Right ventricle myocardium superior (tissue), 1 donor: ENCODE results near the gene AHNAK2. TPM values are rescaled to one million over a fixed set of nuclear protein-coding genes. Genes with fewer than 3 reads are reported as not detected.
A peak's percentile ranks its signal among the peaks of the same experiment; 100 is the strongest.
"Not testable (repeated sequence)": the region's sequence is repeated elsewhere in the genome, so short reads cannot be mapped to it uniquely, and the experiment has no call there.

Experiments used
- ATAC-seq: fragments of 200-7000 bp; cut with Tn5 transposase; one replicate; pipeline ENCODE4 v1.9.1; 2020; ENCODE audit warnings: mild to moderate bottlenecking; ENCODE audit not compliant: poor library complexity
- DNase-seq: peaks from one replicate; pipeline ENCODE4 v3.0.0-alpha.2; 2020
- intact Hi-C: fragments of 100-400 bp; cut with DNase I; formaldehyde crosslinking; loops from one replicate; pipeline ENCODE4 v1.11.2; 2022
- total RNA-seq: library from RNA; stranded (reverse); fragmentation: NEBNext Ultra II Directional; extraction: Animal tissue kit (Norgen Biotek cat#: 25700); gene quantifications from one replicate; pipeline ENCODE4 v1.2.1, GENCODE V29; 2021
- donor health status: DM: no; HTN: yes; CAD: no; lungs with severe emphysema.

AHNAK2 gene
- total RNA-seq, 1 donor from 2014 or later, result 2.6 TPM

DNA sequence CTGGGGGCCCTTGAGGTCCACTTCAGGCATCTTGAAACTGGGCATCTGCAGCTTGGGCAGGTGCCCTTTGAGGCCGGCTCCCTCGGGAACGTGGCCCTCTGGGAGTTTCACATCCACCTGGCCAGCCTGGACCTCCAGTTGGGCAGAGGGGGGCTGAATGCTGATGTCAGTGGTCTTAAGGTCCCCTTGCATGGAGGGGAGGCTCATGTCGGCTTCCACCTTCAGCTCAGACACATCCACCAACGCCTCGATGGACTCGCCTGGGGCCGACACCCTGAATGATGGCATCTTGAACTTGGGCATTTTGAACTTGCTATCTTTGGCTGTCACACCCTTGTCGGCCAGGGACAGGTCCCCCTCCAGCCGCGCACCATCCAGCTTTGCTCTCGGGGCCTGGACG is 31.0 kb downstream of the AHNAK2 start:
- peak; percentile 26 for DNase-seq
- ATAC-seq, intact Hi-C loops: not testable (repeated sequence)

DNA sequence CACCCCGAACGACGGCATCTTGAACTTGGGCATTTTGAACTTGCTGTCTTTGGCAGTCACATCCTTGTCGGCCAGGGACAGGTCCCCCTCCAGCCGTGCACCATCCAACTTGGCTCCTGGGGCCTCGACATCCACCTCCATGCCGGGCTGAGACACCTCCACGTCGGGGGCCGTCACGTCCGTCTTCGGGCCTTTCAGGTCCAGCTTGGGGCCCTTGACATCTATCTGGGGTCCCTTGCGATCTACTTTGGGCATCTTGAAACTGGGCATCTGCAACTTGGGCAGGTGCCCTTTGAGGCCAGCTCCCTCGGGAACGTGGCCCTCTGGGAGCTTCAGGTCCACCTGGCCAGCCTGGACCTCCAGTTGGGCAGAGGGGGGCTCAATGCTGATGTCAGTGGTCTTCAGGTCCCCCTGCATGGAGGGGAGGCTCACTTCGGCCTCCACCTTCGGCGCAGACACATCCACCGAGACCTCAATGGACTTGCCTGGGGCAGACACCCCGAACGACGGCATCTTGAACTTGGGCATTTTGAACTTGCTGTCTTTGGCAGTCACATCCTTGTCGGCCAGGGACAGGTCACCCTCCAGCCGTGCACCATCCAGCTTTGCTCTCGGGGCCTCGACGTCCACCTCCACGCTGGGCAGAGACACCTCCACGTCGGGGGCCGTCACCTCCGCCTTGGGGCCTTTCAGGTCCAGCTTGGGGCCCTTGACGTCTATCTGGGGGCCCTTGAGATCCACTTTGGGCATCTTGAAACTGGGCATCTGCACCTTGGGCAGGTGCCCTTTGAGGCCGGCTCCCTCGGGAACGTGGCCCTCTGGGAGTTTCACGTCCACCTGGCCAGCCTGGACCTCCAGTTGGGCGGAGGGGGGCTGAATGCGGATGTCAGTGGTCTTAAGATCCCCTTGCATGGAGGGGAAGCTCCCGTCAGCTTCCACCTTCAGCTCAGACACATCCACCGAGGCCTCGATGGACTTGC is 31.9 kb downstream of the AHNAK2 start:
- intact Hi-C loops, ATAC-seq, DNase-seq: not testable (repeated sequence)

DNA sequence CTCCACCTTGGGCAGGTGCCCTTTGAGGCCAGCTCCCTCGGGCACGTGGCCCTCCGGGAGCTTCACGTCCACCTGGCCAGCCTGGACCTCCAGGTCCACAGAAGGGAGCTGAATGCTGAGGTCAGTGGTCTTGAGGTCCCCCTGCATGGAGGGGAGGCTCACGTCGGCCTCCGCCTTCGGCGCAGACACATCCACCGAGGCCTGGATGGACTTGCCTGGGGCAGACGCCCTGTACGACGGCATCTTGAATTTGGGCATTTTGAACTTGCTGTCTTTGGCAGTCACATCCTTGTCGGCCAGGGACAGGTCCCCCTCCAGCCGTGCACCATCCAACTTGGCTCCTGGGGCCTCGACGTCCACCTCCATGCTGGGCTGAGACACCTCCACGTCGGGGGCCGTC is 32.9 kb downstream of the AHNAK2 start:
- intact Hi-C loops, DNase-seq, ATAC-seq: not testable (repeated sequence)

DNA sequence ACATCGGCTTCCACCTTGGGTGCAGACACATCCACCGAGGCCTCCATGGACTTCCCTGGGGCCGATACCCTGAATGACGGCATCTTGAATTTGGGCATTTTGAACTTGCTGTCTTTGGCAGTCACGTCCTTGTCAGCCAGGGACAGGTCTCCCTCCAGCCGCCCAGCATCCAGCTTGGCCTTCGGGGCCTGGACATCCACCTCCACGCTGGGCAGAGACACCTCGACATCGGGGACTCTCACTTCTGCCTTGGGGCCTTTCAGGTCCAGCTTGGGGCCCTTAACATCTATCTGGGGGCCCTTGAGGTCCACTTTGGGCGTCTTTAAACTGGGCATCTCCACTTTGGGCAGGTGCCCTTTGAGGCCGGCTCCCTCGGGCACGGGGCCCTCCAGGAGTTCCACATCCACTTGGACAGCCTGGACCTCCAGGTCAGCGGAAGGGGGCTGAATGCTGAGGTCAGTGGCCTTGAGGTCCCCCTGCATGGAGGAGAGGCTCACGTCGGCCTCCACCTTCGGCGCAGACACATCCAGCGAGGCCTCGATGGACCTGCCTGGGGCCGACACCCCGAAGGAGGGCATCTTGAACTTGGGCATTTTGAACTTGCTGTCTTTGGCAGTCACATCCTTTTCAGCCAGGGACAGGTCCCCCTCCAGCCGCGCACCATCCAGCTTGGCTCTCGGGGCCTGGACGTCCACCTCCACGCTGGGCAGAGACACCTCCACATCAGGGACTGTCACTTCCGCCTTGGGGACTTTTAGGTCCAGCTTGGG is 33.6 kb downstream of the AHNAK2 start:
- DNase-seq, result peak; percentile 30
- intact Hi-C loops, ATAC-seq: not testable (repeated sequence)

DNA sequence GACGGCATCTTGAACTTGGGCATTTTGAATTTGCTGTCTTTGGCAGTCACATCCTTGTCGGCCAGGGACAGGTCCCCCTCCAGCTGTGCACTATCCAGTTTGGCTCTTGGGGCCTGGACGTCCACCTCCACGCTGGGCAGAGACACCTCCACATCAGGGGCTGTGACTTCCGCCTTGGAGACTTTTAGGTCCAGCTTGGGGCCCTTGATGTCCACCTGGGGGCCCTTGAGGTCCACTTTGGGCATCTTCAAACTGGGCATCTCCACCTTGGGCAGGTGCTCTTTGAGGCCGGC is 34.2 kb downstream of the AHNAK2 start:
- DNase-seq, ATAC-seq, intact Hi-C loops: not testable (repeated sequence)

DNA sequence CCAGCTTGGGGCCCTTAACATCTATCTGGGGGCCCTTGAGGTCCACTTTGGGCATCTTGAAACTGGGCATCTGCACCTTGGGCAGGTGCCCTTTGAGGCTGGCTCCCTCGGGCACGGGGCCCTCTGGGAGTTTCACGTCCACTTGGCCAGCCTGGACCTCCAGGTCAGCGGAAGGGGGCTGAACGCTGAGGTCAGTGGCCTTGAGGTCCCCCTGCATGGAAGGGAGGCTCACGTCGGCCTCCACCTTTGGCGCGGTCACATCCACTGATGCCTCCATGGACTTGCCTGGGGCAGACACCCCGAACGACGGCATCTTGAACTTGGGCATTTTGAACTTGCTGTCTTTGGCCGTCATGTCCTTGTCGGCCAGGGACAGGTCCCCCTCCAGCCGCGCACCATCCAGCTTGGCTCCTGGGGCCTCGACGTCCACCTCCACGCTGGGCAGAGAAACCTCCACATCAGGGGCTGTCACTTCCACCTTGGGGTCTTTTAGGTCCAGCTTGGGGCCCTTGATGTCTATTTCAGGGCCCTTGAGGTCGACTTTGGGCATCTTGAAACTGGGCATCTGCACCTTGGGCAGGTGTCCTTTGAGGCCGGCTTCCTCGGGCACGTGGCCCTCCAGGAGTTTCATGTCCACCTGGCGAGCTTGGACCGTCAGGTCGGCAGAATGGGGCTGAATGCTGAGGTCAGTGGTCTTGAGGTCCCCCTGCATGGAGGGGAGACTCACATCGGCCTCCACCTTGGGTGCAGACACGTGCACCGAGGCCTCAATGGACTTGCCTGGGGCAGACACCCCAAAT is 34.8 kb downstream of the AHNAK2 start:
- DNase-seq, result peak; percentile 29
- intact Hi-C loops, ATAC-seq: not testable (repeated sequence)

DNA sequence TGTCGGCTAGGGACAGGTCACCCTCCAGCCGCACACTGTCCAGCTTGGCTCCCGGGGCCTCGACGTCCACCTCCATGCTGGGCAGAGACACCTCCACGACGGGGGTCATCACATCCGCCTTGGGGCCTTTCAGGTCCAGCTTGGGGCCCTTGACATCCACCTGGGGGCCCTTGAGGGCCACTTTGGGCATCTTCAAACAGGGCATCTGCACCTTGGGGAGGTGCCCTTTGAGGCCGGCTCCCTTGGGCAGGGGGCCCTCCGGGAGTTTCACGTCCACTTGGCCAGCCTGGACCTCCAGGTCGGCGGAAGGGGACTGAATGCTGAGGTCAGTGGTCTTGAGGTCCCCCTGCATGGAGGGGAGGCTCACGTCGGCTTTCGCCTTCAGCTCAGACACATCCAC is 35.6 kb downstream of the AHNAK2 start:
- intact Hi-C loops, result no loop called here
- no peak for DNase-seq
- ATAC-seq, result no peak

DNA sequence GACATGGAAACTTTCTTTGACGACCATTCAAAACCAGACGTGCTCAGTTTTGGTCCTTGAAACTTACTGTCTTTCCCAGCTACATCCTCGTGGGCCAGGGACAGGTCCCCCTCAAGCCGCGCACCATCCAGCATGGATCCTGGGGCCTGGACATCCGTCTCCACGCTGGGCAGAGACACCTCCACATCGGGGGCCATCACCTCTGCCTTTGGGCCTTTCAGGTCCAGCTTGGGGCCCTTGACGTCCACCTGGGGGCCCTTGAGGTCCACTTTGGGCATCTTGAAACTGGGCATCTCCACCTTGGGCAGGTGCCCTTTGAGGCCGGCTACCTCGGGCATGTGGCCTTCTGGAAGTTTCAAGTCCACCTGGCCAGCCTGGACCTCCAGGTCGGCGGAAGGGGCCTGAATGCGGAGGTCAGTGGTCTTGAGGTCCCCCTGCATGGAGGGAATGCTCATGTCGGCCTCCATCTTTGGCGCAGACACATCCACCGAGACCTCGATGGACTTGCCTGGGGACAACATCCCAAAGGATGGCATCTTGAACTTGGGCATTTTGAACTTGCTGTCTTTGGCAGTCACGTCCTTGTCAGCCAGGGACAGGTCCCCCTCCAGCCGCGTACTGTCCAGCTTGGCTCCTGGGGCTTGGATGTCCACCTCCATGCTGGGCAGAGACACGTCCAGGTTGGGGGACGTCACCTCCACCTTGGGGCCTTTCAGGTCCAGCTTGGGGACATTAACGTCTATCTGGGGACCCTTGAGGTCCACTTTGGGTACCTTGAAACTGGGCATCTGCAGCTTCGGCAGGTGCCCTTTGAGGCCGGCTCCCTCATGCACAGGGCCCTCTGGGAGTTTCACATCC is 36.4 kb downstream of the AHNAK2 start:
- intact Hi-C loops, result no loop called here
- DNase-seq (no peak), ATAC-seq (no peak)

DNA sequence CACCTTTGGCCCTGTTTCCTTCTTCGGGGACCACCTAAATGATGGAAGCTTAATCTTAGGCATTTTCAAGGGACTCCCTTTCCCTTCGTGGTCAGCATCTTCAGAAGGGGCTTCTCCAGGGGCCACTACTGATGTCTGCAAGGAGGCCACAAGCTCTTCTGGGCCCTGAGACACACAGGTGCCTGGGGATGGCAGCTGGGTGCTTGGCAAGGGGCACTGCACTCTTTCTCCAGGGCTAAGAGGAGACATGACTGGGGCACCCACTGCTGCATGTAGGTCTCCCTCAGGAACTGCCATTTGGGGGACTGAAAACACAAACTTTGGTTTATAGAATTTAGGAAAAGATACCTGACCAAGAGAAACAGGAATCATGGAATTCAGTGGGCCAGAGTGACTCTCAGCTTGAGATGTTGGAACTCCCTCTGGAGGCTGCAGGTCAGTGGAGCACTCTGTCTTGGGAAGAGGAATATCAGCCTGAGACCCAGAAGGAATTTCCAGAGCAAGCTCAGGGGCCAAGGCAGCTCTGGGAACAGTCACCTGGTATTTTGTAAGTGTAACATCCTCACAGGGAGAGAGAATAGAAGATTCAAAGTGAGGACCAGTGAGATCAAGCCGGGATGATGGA is 37.5 kb downstream of the AHNAK2 start:
- intact Hi-C loops, result no loop called here
- no peak for ATAC-seq
- DNase-seq, result no peak

DNA sequence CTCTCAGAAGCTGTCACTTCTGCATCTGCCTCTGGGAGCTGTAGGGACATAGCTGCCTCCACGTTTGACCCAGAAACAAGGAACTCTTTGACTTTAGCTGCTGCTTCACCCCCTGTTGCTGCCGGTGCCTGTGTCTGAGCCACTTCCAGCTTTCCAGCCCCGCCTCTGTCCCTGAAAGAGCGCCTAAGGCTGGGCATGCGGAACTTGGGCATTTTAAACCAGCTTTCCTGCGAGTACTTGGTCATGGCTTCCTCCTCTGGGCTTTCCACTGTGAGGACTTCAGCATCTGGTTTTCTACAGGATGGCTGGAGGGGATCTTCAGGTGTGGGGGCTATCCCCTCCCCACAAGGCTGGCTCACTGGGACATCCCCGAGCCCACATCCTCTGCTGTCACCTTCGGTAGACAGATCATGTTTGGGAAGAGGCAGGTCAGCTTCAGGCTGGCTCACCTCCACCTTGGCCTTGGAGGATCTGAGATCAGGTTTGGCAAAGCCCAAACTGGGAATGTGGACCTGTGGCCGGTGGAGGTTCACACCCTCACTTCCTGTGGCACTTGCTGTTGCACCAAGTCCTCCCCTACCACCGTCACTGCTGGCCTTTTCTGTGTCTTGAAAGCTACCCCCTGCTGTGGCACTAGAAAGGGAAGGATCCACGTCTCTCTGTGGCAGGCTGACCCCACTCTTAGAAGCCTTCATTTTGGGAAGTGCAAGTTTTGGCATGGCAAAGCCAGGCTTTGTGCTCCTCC is 38.3 kb downstream of the AHNAK2 start:
- DNase-seq, result peak; percentile 30
- ATAC-seq, result no peak
- intact Hi-C loops, result no loop called here

DNA sequence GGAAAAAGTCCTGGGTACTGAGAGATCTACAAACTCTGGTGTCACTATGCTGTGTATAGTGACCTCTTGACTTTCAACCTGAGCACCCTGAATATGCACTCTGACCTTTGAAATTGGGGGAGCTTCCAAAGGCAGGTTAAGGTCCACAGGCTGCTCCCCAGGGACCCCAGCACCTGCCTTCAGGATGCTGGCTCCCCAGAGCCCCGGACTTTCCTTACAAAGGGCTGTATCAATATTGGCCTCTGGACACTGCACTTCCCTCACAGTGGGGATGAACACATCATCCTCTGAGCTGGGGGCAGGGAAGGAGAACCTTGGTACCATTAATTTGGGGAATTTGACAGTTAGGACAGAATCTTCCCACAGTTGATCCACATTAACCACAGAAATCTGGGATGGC is 39.2 kb downstream of the AHNAK2 start:
- no peak for DNase-seq
- no peak for ATAC-seq
- intact Hi-C loops, result no loop called here

DNA sequence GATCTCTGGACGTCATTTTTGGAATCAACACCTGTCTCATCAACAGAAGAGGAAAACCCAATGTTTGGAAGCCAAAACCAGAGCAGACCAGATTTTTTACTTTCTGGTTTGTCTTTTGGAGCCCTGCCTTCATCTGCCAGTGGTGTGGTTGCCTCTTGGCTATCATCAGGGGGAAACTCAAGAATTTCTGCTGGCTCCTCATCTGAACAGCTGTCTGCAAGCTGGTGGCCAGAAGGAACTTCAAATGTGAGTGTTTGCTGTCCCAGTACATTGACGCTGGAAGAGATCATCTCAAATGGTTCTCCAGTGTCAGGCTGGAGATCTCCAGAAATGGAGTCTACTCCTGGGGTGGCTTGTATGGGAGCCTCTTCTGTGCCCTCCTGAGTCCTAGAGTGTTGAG is 39.7 kb downstream of the AHNAK2 start:
- intact Hi-C loops, result no loop called here
- no peak for ATAC-seq
- DNase-seq, result no peak

DNA sequence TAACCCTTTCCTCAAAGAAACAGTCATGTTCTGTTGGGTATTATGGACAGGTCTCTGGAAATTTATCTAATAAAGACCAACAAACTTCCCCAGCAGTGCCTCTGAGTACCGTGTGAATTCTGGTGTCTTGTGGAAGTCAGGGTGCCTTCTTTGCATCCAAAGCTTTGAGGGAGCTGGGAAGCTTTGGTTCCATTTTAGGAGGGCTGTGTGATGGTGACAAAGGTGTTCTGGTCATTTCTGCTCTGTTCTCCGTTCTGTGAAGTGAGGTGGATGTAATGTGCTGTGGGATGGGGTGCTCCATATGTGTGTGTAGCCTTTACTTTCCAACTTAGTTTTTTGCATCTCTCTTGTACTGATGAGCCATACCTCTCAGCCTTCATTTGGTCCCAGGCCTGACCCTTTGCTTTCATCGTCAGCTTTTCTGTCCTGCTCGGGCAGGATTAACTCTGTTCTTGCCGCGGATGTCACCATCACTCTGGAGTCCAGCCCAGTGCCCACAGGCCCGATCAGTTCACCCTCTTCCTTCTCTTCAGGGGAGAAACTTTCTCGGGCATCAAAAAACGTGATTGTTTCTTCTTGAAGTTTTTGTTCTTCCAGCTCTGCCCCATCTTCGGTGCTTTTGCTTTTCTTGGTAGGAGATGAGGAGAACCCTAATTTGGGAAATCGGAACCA is 40.3 kb downstream of the AHNAK2 start:
- DNase-seq, result no peak

DNA sequence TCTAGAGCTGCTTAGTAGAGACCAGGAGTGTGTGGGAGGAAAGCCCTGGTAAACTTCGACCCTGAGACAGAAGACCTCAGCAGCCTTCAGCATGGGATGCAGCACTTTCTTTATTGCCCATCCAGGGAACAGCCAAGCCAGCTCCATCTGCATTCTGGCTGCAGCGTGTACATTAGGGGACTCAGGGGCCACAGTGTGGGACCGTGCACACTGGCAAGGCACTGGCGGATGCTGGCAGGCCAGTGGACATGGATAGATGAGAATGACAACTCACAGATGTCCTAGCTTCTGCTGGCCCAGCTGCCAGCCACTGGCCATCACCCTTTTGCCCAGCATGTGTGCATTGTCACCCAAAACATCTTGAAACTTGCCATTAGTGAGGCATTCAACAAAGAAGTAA is 41.0 kb downstream of the AHNAK2 start:
- DNase-seq, result no peak
- intact Hi-C loops, result no loop called here
- ATAC-seq, result no peak

More for the DNA sequence above, 40.3 kb downstream of the AHNAK2 start:
- intact Hi-C loops, result no loop called here
- no peak for ATAC-seq

DNA sequence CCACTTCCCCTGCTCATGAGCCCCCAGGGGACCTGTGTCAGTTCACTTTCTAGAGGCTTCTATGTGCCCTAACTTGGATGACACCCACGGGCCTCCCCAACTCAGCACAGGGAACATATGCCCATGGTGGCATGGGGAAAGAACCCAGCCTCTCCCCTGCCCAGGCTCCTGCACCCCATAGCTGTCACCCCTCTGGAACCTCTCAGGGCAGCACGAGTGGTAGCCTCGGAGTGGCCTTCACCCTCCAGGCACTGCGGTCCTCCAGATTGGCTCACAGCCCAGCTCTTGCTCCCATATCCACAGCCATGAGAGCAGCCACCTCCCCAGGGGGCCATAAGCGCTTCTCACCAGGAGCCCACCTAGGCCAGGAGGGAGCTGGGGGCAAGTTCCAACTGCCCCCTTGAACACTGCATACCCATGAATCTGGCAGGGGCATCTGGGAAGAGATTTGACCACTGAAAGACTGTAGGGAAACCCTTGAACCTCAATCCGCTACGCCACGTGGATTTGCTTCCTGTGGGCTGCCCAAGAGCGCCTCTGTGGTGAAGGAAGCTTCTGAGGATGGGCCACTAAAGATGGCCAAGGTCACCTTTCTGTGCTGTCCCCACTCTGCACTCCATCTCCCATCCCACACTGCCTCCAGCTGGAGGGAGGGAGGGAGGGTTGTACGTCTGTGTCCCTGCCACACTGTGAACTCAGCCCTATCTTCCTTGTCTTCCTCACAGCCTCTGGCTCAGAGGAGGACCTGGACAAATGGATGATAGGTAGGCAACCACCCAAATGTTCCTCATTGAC is 41.6 kb downstream of the AHNAK2 start:
- no peak for ATAC-seq
- DNase-seq, result peak; percentile 31
- intact Hi-C loops, result no loop called here

DNA sequence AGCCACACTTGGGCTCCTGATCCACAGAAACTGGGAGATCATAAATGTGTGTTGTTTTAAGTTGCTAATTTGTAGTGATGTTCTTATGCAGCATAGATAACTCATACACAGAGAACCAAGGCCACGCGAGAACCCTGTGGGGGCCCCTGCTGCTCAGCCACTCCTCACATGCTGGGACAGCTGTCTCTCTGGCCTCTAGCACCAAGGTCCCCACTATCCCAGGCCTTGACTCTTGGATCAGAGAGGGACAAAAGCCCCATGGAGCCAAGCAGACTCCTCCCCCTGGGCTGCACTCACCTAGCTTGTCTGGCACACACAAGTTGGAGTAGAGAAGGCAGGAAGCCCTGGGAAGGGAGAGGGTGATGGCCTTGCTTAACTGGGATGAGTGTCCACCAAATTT is 42.2 kb downstream of the AHNAK2 start:
- DNase-seq (no peak), ATAC-seq (no peak)
- intact Hi-C loops, result no loop called here
